Vagina (tissue), 2 donors: Measurements from ENCODE around the gene NEDD8. TPM values are rescaled to one million over a fixed set of nuclear protein-coding genes. Genes with fewer than 3 reads are reported as not detected.

ENCODE experiments used
- DNase-seq, 2 donors: peaks; one replicate each; pipeline ENCODE4 v3.0.0-alpha.2; 2017; ENCODE audit errors: extremely low spot score in 2 of 2
- H3K27ac ChIP-seq: fragments of 200-600 bp; sonication (generic); one replicate; pipeline ENCODE4 v1.5.1; 2019
- H3K27me3 ChIP-seq: fragments of 200-600 bp; sonication (generic); one replicate; pipeline ENCODE4 v1.5.1; 2019
- H3K36me3 ChIP-seq, 2 donors: fragments of 200-600 bp; sonication (generic); one replicate each; pipeline ENCODE4 v1.5.1; 2017 to 2019
- H3K4me1 ChIP-seq: fragments of 200-600 bp; sonication (generic); one replicate; pipeline ENCODE4 v1.5.1; 2019
- H3K4me3 ChIP-seq, 2 donors: fragments of 200-600 bp; sonication (generic); 1 replicate in 1 of 2; 2 replicates in 1 of 2; pipeline ENCODE4 v1.5.1; 2016 to 2019
- H3K9me3 ChIP-seq: fragments of 200-600 bp; sonication (generic); one replicate; pipeline ENCODE4 v1.5.1; 2019
- CTCF ChIP-seq, 3 experiments: fragments of 450-650 bp in 2 of 3; fragments of 200-600 bp in 1 of 3; sonication (generic) in 1 of 3; IDR thresholded peaks; one replicate each; pipeline ENCODE4 v1.5.1; 2017 to 2019; ENCODE audit warnings: antibody characterized with exemption in 3 of 3, mild to moderate bottlenecking in 2 of 3, moderate library complexity in 2 of 3
- POLR2A ChIP-seq, 2 donors: fragments of 450-650 bp; IDR thresholded peaks; one replicate each; pipeline ENCODE4 v1.6.1; 2017; ENCODE audit warnings: antibody characterized with exemption in 2 of 2, mild to moderate bottlenecking in 2 of 2, moderate library complexity in 2 of 2
- POLR2AphosphoS5 ChIP-seq, 2 donors: sonication (generic); formaldehyde crosslinking; IDR thresholded peaks; one replicate each; pipeline ENCODE4 v1.9.0; 2017; ENCODE audit warnings: antibody characterized with exemption in 2 of 2, mild to moderate bottlenecking in 2 of 2, low read depth in 1 of 2; ENCODE audit not compliant: insufficient read depth in 1 of 2
- intact Hi-C: fragments of 100-400 bp; cut with DNase I; formaldehyde crosslinking; loops from one replicate; pipeline ENCODE4 v1.15.1; 2023
- total RNA-seq: library from RNA; depleted of rRNA; stranded (reverse); fragments of >200 nt; gene quantifications from one replicate; pipeline ENCODE4 v1.2.3, GENCODE V29; 2016

NEDD8 gene
- total RNA-seq, 1 donor from 2014 or later = 140 TPM

GRCh38 chr14:24215495-24216344 lies 16.4 kb downstream of the NEDD8 start, which contains the start of gene MDP1:
MDP1 (minus strand) TSS chr14:24216066; CDS start chr14:24215955, 111 bp downstream.
- Histone ChIP-seq H3K4me1 (peaks cover 42% of the 10 kb centered on the region), H3K9me3 (no peaks in the 10 kb centered on the region), H3K27me3 (no peaks in the 10 kb centered on the region), H3K36me3 (peaks cover 0 to 6% of the 10 kb centered on the region in 2 donors), H3K27ac (peak within 1 kb of the TSS; percentile 89), H3K4me3 (peak within 1 kb of the TSS; percentile 66 to 70)
- peak; percentile 85 to 97 for TF ChIP-seq POLR2AphosphoS5 (IDR thresholded peaks at IDR 0.05; ENCODE audit: insufficient read depth in 1 of 2, low read depth in 1 of 2)
- peak in 1 of 2 donors; percentile 70 for TF ChIP-seq POLR2A (IDR thresholded peaks at IDR 0.05)
- TF ChIP-seq CTCF (IDR thresholded peaks at IDR 0.05) = peak; percentile 30 to 64 (median 34)
- no peak for DNase-seq
- intact Hi-C loops = no loop called here

GRCh38 chr14:24213866-24214662 lies 18.1 kb downstream of the NEDD8 start:
- H3K9me3 ChIP-seq = no peaks in the 10 kb centered on the region
- peak overlapping the region; percentile 89 for H3K27ac ChIP-seq
- no peaks in the 10 kb centered on the region for H3K27me3 ChIP-seq
- no peak for DNase-seq
- H3K4me3 ChIP-seq = peak overlapping the region; percentile 66 to 76
- peaks cover 4 to 21% of the 10 kb centered on the region in 2 donors for H3K36me3 ChIP-seq
- H3K4me1 ChIP-seq = peaks cover 45% of the 10 kb centered on the region
- intact Hi-C loops = no loop called here
- TF ChIP-seq POLR2AphosphoS5 (IDR thresholded peaks at IDR 0.05; ENCODE audit: insufficient read depth in 1 of 2, low read depth in 1 of 2) = no peak
- TF ChIP-seq POLR2A (IDR thresholded peaks at IDR 0.05) = no peak
- no peak for TF ChIP-seq CTCF (IDR thresholded peaks at IDR 0.05)

- Histone ChIP-seq H3K27ac (peak within 1 kb of the TSS; percentile 86), H3K4me3 (peak within 1 kb of the TSS; percentile 66 to 76), H3K4me1 (peaks cover 45% of the 10 kb centered on the region), H3K36me3 (peaks cover 4 to 21% of the 10 kb centered on the region in 2 donors), H3K9me3 (no peaks in the 10 kb centered on the region), H3K27me3 (no peaks in the 10 kb centered on the region)
- TF ChIP-seq CTCF (IDR thresholded peaks at IDR 0.05) (peak in 2 of 3 experiments; percentile 6 to 15), POLR2A (IDR thresholded peaks at IDR 0.05) (peak in 1 of 2 donors; percentile 89), POLR2AphosphoS5 (IDR thresholded peaks at IDR 0.05; ENCODE audit: insufficient read depth in 1 of 2, low read depth in 1 of 2) (peak; percentile 86 to 100)
- DNase-seq = peak in 1 of 2 donors; percentile 98
- intact Hi-C loops = no loop called here
Measured at GRCh38 chr14:24212924-24213865, 19.0 kb downstream of the NEDD8 start, which contains the start of gene CHMP4A. CHMP4A (minus strand) TSS chr14:24213488; CDS start chr14:24213439, 49 bp downstream.

- peaks cover 4 to 21% of the 10 kb centered on the region in 2 donors for H3K36me3 ChIP-seq
- no peak overlapping the region for H3K27ac ChIP-seq
- no peak overlapping the region for H3K4me3 ChIP-seq
- no peak for DNase-seq
- H3K9me3 ChIP-seq = no peaks in the 10 kb centered on the region
- no peak for TF ChIP-seq POLR2A (IDR thresholded peaks at IDR 0.05)
- TF ChIP-seq POLR2AphosphoS5 (IDR thresholded peaks at IDR 0.05; ENCODE audit: insufficient read depth in 1 of 2, low read depth in 1 of 2) = no peak
- no peak for TF ChIP-seq CTCF (IDR thresholded peaks at IDR 0.05)
- H3K4me1 ChIP-seq = peaks cover 44% of the 10 kb centered on the region
- no peaks in the 10 kb centered on the region for H3K27me3 ChIP-seq
- intact Hi-C loops = no loop called here
Measured at GRCh38 chr14:24211311-24211710, 20.9 kb downstream of the NEDD8 start.
